Adrenal gland (tissue), 12 donors: ENCODE results near the gene APOL6. TPM values are rescaled to one million over a fixed set of nuclear protein-coding genes. Genes with fewer than 3 reads are reported as not detected.

Experiments used
- DNase-seq, 7 donors: peaks; one replicate each; pipeline ENCODE4 v3.0.0-alpha.2; 2019 to 2020
- H3K27ac ChIP-seq, 5 donors: fragments of 200-600 bp; sonication (generic) in 4 of 5; 1 replicate in 3 of 5; 2 replicates in 2 of 5; pipeline versions ENCODE4 v1.5.1 to v1.8.0; 2016 to 2020; ENCODE audit warnings: mild to moderate bottlenecking in 1 of 5
- H3K27me3 ChIP-seq: fragments of 200-600 bp; 2 replicates; pipeline ENCODE4 v1.8.0; 2021
- H3K36me3 ChIP-seq, 2 donors: fragments of 200-600 bp; replicated peaks in 1 of 2; 1 replicate in 1 of 2; 2 replicates in 1 of 2; pipeline versions ENCODE4 v1.5.1 to v1.8.0; 2018 to 2022
- H3K4me1 ChIP-seq, 2 donors: fragments of 200-600 bp; replicated peaks in 1 of 2; 1 replicate in 1 of 2; 2 replicates in 1 of 2; pipeline versions ENCODE4 v1.5.1 to v1.8.0; 2018 to 2021
- H3K4me3 ChIP-seq, 4 donors: fragments of 200-600 bp; sonication (generic) in 3 of 4; one replicate each; pipeline ENCODE4 v1.5.1; 2016 to 2018
- H3K9me3 ChIP-seq, 3 donors: fragments of 200-600 bp; sonication (generic) in 1 of 3; replicated peaks in 1 of 3; 1 replicate in 2 of 3; 2 replicates in 1 of 3; pipeline versions ENCODE4 v1.5.1 to v1.8.0; 2016 to 2021
- CTCF ChIP-seq, 6 experiments: fragments of 450-650 bp in 4 of 6; fragments of 200-600 bp in 2 of 6; sonication (generic) in 1 of 6; IDR thresholded peaks; 1 replicate in 5 of 6; 2 replicates in 1 of 6; pipeline versions ENCODE4 v1.5.1 to v1.8.0; 2016 to 2021; ENCODE audit warnings: antibody characterized with exemption in 6 of 6, mild to moderate bottlenecking in 2 of 6, moderate library complexity in 1 of 6
- POLR2A ChIP-seq, 2 donors: fragments of 450-650 bp; IDR thresholded peaks; one replicate each; pipeline ENCODE4 v1.6.1; 2017; ENCODE audit warnings: antibody characterized with exemption in 2 of 2, mild to moderate bottlenecking in 2 of 2, moderate library complexity in 1 of 2
- WGBS, 4 donors: extraction: QIAGEN DNeasy Blood & Tissue Kit in 2 of 4; methylation state at CpG; one replicate each; pipeline versions ENCODE4 v1.1.5 to v1.1.7; 2013 to 2017; 5-methylcytosine and 5-hydroxymethylcytosine counted together
- intact Hi-C, 2 donors: fragments of 100-400 bp; cut with DNase I; formaldehyde crosslinking; loops; one replicate each; pipeline versions ENCODE4 v1.14.1 to v1.15.0; 2022 to 2023
- polyA plus RNA-seq, 3 donors: library from polyadenylated mRNA; stranded (reverse); fragments of 200-250 nt in 2 of 3; fragments of 350-450 nt in 1 of 3; fragmentation: Illumina TruSeq in 1 of 3; extraction: RNeasy Lipid Tissue Mini Kit (QIAGEN cat#74804) in 1 of 3; gene quantifications; one replicate each; pipeline ENCODE4 v1.2.3, GENCODE V29; 2013 to 2014
- total RNA-seq, 9 donors: library from RNA; depleted of rRNA in 4 of 9; stranded (reverse); fragments of >200 nt in 4 of 9; fragments of 120-200 nt in 1 of 9; fragmentation: NEBNext Ultra II Directional in 1 of 9; extraction: Animal tissue kit (Norgen Biotek cat#: 25700) in 1 of 9; gene quantifications; one replicate each; pipeline versions ENCODE4 v1.1.0 to v1.2.4, GENCODE V29; 2013 to 2023
- donor health status: healthy with polysubstance abuse.
- donor health status: Bipolar disorder and iron deficiency.
- donor health status: DM: yes; HTN: yes; CAD: no.
- donor health status: DM: no; HTN: no; CAD: no.
- donor health status: DM: no; HTN: no; CAD: no.
- donor health status: DM: yes; HTN: yes; CAD: no.

The APOL6 gene
- total and polyA plus RNA-seq, 12 donors = 6.5 to 37.9 (median 18.5) TPM

DNA sequence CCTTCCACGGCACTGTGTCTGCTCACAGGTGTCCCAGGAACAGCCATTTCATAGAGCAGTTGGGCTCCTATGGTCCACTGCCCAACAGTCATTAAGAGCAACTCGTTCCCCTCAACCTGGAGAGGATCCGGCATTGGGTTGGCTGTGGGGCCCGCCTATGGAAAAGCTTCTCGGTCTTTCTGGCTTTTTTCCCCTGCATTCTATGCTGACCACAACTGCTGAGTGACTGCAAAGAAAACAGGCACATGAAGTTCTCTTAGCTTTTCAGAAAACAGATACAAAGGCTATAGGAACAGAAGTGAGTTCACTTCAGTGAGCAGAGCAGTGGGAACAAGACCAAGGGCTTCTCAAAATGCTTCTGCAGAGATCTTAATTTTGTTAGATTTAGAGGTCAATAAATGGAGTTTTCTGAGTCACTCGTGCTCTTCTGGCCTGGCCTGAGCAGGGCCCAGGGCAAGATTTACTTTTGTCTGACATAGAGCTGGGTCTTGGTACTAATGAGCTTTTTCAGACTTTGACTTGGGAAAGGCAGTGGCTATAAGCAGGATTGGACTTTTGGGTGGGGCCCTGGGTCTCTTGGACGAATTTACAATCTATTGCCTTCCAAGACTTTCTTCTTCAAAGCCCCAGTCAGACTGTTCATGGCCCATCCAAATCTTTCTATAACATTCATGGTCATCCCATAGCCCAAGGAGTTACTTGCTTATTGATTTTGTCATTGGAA is 55.8 kb downstream of the APOL6 start:
- WGBS, 4 donors = 76 to 84% (median 83%) methylated on average over 6 to 7 of the region's 7 CpGs

DNA sequence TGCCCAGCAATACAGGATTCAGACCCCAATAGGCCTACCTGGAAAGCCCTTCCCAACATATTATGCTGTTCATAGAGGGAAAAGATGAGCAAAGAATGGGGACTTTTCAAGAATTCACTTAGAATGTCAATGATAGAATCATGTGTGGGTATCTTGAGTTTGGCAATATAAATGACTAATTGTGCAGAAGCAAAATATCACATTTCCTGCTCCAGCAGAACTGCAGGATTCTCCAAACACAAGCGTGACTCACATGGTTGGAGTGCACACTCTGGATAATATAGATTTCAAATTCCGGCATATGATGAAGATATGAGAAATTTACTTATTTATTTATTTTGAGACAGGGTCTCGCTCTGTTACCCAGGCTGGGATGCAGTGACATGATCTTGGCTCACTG is 56.9 kb downstream of the APOL6 start:
- no peaks in the 10 kb centered on the region for H3K36me3 ChIP-seq
- 95 to 98% (median 97%) methylated on average over 3 of the region's 3 CpGs for WGBS, 4 donors
- no peaks in the 10 kb centered on the region for H3K27me3 ChIP-seq
- intact Hi-C loops = no loop called here
- TF ChIP-seq POLR2A (IDR thresholded peaks at IDR 0.05) (no peak), CTCF (IDR thresholded peaks at IDR 0.05) (no peak)
- H3K4me1 ChIP-seq = no peaks in the 10 kb centered on the region
- H3K4me3 ChIP-seq = no peak overlapping the region
- DNase-seq = no peak
- no peak overlapping the region for H3K27ac ChIP-seq
- H3K9me3 ChIP-seq = no peaks in the 10 kb centered on the region

More for the DNA sequence above, 55.8 kb downstream of the APOL6 start:
- Histone ChIP-seq H3K9me3 (no peaks in the 10 kb centered on the region), H3K36me3 (no peaks in the 10 kb centered on the region), H3K4me3 (no peak overlapping the region), H3K27ac (no peak overlapping the region), H3K4me1 (no peaks in the 10 kb centered on the region), H3K27me3 (no peaks in the 10 kb centered on the region)
- TF ChIP-seq POLR2A (IDR thresholded peaks at IDR 0.05) (no peak), CTCF (IDR thresholded peaks at IDR 0.05) (no peak)
- intact Hi-C loops = no loop called here
- peak in 1 of 7 donors; percentile 13 for DNase-seq

- Histone ChIP-seq H3K27me3 (peaks cover 3% of the 10 kb centered on the region), H3K36me3 (no peaks in the 10 kb centered on the region), H3K4me3 (no peak overlapping the region), H3K9me3 (no peaks in the 10 kb centered on the region), H3K4me1 (no peaks in the 10 kb centered on the region), H3K27ac (no peak overlapping the region)
- DNase-seq = no peak
- intact Hi-C loops = no loop called here
- 60 to 70% (median 67%) methylated on average over 7 of the region's 7 CpGs for WGBS, 4 donors
- TF ChIP-seq CTCF (IDR thresholded peaks at IDR 0.05) (no peak), POLR2A (IDR thresholded peaks at IDR 0.05) (no peak)
These were observed 60.2 kb downstream of the APOL6 start for GRCh38 chr22:35708453-35708852.

- no peak for TF ChIP-seq POLR2A (IDR thresholded peaks at IDR 0.05)
- no peak for TF ChIP-seq CTCF (IDR thresholded peaks at IDR 0.05)
- no peaks in the 10 kb centered on the region for H3K9me3 ChIP-seq
- intact Hi-C loops = no loop called here
- no peak for DNase-seq
- 76 to 78% (median 77%) methylated on average over 7 of the region's 7 CpGs for WGBS, 4 donors
- no peak overlapping the region for H3K4me3 ChIP-seq
- no peaks in the 10 kb centered on the region for H3K4me1 ChIP-seq
- H3K27me3 ChIP-seq = peaks cover 3% of the 10 kb centered on the region
- H3K36me3 ChIP-seq = no peaks in the 10 kb centered on the region
- H3K27ac ChIP-seq = no peak overlapping the region
These were observed 60.7 kb downstream of the APOL6 start for GRCh38 chr22:35708917-35709316.
